HG02852 (cell line): Measurements from ENCODE around the gene CSNK1G2.

Experiments
- ATAC-seq: cut with Tn5 transposase; IDR thresholded peaks from one replicate; pipeline ENCODE4 v1.9.1; 2021; ENCODE audit warnings: mild to moderate bottlenecking, moderate library complexity; ENCODE audit not compliant: unreplicated experiment

Gene CSNK1G2

DNA sequence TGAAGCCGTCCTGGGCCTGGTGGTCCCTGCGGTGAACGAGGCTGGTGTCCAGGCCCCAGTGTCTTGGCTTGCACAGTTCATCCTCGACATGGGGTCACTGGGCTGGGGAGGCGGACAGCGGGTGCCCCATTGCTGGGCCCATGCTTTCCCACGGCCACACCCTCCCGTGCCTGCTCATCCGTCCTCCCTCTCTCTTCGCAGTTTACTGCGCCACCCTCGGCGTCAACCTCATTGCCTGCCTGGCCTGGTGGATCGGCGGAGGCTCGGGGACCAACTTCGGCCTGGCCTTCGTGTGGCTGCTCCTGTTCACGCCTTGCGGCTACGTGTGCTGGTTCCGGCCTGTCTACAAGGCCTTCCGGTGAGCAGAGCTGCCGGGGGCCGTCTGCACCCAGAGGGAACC is 23.0 kb upstream of the CSNK1G2 start:
- no peak for ATAC-seq

DNA sequence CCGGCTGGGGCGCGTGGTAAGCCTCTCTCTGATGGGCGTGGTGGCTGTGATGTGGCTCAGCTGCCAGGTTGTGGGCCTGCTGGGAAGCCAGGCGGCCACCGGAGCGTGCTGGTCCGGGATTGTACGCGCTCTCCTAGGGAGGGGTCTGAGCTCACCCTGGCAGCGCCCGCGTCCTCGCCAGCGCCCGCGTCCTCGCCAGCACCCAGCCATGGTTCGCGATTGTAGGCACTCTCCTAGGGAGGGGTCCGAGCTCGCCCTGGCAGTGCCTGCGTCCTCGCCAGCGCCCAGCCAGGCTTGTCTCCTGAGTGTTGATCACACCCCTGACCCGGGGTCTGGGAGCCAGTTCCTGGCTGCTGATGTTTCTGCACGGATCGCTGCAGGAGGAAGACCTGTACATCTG is 22.0 kb upstream of the CSNK1G2 start:
- no peak for ATAC-seq

DNA sequence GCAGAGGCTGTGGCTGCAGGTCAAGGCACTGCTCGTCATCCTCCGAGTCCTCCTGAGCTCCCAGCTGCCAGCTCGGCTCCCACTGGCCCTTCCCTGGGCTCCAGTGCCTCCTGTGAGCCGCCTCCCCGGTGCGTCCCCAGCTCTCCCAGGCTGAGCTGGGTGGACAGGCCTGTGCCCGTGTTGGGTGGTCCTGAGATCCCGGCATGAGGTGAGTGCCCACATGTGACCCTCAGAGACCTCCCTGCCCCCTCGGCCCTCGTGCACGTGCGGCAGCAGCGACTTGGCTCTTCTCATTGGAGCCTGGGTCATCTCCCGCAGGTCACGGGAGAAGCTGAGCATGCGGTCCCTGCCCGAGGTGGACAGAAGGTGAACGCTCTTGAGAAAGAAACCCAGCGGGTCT is 20.3 kb upstream of the CSNK1G2 start:
- no peak for ATAC-seq

DNA sequence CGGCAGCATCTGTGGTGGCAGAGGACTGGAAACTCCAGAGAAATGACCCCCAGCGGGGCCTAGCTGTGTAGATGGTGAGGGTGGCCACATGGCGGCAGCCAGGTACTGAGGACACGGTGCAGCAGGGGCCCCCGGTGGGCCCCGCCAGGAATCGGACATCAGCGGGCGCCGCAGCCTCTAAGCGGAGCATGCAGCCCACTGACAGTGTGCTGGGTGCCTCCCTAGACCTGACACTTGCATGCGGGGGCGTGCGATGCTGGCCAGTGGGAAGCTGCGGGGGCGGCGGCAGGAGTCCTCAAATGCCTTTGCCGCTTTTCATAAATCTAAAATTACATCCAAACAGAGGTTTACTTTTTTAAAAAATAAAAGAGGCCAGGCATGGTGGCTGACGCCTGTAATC is 19.6 kb upstream of the CSNK1G2 start:
- ATAC-seq: no peak

DNA sequence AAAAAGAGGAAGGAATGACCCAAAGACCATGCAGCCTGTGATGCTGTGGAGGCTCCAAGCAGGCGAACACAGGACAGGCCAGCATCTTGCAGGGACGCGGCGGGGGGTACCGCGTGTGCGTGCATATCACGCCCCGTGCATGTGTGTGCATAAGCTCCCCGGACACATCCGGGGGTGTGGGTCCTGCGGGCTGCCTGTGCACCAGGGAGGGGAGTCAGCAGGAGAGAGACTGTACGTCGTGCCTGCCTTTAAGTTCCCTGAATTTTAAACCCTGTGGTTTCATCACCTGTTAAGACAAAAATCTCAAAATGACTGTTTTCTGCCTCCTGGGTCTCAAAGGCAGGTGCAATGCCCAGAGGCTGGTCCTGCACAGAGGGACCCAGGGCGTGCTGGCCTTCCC is 19.1 kb upstream of the CSNK1G2 start:
- no peak for ATAC-seq

DNA sequence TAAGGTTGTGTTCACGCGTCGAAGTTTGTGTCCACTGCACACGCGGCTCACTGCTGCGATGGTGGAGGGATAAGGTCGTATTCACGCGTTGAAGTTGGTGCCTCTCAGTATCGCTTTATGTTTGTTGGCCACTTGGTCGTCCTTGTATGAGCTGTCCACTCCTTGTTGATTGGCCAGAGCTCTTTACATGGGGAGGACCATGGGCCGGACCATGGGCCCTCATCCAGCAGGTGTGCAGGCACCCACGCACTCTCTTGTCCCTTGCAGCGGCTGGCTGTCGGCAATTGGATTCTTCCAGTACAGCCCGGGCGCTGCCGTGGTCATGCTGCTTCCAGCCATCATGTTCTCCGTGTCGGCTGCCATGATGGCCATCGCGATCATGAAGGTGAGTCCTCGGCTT is 18.2 kb upstream of the CSNK1G2 start:
- ATAC-seq: no peak

DNA sequence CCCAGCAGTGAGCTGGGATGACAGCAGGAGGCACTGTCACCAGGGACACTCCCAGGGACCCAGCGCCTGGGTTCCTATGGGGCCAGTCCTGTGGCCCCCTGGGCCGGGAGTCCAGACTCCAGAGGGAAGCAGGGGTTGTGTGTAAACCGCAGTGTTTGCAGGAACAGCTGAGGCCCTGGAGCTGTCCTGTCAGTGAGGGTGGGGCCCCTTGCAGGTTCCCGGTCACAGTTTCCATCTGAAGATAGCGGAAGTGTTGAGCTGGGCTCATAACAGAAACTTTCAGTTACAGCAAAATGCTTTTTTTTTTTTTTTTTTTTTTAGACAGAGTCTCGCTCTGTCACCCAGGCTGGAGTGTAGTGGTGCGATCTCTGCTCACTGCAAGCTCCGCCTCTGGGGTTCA is 17.7 kb upstream of the CSNK1G2 start:
- ATAC-seq: no peak

DNA sequence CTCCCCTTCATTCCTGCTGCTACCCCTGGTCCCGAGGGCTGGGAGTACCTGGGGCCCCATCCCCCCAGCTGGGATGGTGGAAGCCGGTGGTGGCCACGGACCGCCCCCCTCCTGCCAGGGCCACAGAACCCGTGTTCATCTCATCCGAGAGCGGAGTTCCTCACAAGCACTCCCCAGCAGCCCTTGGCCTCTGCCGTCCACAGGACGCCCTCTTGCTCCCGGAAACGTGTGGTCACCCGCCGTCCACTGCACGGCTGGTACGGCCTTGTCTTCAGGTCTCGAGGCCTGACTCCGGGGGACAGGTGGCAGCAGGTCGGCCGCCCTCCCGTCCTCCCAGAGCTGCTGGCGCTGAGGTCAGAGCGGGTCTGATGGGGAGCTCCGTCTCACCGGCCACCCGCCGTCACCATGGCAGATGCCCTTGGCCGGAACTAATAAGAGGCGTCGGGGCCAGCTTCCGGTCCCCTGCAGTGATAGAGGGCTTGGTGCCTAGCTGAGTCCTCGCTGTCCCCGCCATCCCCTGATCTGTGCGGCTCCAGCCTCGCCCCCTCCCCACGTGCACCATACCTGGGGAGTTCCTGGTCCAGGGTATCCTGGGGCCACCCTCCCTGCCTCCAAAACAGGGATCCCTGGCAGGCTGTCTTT is 16.5 kb upstream of the CSNK1G2 start:
- no peak for ATAC-seq

DNA sequence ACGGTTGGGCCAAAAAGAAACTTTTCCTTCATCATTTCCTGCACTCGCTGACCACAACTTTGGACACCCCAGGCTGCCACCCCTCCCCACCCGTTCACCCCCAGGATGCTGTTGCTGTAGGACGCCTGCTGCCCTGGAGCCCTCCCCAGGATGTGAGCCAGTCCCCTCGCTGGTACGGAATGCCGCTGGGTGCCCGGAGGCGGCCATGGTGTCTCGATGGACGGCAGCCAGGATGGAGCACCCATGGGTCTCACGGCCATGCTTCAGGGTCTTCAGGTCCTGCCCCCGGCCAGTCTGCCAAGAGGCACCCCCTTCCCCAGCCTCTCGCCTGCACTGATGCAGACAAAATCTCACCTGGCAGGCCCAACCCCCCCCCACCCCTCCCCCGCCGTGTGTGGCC is 15.4 kb upstream of the CSNK1G2 start:
- no peak for ATAC-seq

DNA sequence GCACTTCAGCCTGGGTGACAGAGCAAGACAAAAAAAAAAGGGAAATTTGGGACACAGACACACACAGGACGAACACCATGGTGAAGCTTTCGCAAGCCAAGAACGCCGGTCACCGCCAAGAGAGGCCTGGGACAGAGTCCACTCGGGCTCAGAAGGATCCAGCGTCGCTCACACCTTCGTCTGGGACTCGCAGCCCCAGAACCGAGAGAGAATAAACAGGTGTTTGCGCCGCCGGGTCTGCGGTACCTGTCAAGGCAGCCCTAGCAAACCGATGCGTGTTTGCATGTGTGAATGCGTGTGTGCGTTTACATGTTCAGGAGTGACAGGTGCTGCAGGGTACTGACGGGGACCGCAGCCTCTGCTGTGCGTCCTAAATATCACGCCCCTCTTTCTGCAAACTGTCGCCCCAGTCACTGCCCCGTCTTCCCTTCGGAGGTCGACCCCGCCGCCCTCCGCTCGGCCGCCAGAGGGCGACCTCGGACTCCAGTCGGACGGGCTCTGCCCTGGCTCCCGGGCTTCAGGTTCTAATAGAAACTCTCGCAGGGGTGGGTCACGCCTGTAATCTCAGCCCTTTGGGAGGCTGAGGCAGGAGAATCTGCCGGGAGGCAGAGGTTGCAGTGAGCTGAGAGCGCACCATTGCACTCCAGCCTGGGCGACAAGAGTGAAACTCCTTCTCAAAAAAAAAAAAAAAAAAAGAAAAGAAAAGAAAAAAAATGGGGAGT is 11.8 kb upstream of the CSNK1G2 start:
- ATAC-seq: no peak

DNA sequence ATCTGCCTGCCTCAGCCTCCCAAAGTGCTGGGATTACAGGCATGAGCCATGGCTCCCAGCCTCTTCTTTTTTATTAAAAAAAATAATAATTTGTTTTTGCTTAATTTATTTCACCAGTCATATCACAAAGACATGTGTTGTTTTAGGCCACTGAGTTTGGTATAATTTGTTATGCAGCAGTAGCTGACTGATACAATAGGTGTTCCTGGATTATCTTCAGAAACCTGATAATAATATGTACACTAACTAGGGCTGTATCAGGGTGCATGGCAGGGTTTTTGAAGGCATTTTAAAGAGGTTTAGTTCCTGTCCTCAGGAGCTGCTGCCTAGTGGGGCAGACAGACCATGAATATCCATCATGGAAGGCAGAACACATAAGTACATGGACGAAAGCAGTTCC is 9.5 kb upstream of the CSNK1G2 start:
- ATAC-seq: no peak

DNA sequence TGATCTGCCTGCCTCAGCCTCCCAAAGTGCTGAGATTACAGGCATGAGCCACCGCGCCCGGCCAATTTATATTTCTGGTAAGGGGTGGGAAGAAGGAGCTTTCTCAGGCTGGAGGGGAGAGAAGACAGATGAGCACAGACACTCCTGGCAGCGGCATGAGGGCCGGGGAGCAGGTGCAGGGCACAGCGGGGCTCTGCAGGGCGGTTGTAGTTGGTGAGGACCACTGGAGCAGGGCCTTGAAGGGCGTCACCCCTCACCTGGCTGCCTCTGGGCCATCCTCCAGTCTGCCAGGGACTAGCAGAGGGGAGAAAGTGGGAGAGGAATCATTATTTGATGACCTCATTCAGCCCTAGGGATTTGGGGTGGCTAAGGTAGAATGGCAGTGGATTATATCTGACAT is 8.6 kb upstream of the CSNK1G2 start:
- ATAC-seq: no peak

DNA sequence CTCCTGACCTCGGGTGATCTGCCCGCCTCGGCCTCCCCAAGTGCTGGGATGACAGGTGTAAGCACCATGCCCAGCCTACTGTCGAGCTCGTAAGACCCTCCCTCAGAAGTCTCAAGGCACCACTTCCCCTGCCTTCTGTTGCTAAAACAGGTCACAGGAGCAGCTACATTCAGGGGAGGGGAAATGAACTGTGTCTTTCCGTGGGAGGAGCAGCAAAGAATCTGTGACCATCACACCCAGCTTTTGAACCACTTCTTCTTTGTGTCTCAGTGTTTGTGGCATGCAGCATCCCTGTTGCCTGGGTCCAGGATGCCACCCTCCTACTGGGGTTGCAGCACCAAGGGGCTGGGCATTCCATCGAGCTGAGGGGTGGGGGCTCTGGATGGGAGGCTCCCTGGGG is 7.7 kb upstream of the CSNK1G2 start:
- no peak for ATAC-seq

DNA sequence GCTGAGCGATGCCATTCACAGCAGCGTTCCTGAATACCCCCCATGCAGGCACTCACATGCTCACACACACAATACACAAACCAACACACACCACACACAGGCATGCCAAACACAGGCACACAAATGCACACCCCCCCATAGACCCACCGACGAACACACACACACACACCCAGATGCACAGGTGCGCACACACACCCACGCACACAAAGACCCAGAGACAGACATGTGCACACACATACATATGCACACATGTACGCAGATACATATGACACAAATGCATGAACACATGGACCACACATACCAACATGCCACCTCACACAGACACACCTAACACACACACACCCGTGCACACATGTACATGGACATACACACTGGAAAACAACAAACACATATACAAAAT is 7.0 kb upstream of the CSNK1G2 start:
- no peak for ATAC-seq

DNA sequence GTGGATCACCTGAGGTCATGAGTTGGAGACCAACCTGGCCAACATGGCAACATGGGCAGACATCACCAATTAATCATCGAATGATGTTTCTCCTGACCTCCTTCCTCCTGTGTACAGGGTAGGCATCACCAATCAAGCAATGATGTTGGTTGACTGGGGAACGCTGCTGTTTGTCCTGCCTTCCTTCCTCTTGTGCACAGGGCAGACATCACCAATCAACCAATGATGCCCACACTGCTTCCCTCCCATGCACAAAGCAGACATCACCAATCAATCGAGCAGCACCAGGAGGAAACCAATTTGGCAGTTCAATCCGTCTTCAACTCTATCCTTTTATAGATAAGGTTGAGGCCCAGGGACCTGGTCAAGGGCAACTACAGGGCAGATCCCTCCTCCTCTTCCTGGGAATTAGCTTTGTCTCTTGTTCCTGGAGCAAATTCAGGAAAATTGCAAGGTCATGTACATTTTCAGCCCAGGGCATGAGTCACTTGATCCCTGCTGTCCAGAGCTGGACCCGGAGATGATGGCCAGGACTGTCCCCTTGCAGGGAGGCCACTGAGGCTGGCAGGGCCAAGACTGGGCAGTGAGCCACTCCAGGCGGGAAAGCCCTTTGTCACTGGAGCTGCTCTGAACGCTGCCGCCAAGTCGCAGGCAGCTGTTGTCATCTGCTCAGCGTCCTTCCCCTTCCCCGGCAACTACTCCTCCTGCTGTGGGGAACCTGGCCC is 5.3 kb upstream of the CSNK1G2 start:
- no peak for ATAC-seq

DNA sequence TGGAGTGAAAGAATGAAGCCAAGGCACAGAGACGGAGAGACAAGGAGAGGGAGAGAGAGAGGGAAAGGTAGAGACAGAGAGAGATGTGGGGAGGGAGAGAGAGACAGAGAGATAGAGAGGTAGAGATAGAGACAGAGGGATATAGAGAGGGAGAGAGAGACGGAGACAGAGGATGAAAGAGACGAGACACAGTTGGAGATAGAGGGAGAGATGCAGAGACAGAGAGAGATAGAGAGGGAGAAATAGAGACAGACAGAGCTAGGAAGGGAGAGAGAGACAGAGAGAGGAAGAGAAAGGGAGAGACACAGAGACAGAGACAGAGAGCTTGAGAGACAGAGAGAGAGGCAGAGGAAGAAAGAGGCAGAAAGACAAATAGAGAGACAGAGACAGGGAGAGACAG is 4.5 kb upstream of the CSNK1G2 start:
- no peak for ATAC-seq

DNA sequence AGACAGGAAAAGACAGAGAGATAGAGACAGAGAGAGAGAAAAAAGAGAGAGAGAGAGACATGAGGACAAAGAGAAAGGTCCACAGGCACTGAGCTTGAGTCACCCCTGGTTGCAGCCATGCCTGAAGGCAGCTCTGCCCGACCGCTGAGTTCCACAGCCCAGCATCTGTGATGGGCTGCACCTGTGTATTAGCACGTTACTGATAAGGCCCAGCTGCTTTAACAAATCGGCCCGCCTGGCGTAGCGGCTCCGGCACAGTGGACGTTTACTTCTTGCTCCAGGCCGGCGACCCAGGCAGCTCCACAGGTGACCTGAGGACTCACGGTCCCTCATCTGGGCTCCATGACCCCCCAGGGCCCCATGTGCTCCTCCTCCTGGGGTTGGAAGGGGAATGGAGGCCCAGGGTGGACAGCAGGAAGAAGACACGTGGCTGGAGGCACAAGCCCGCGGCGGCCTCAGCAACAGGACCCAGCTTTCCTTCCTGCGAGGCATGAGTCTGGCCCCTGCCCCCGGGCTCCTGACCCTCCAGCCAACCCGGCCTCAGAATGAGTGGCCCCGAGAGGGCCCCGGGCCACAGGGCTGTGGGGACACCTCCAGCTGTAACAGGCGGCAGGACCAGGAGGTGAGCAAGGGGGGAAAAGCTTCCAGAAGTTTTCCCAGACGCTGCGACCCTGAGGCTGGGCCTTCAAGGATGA is 3.9 kb upstream of the CSNK1G2 start:
- ATAC-seq: no peak

DNA sequence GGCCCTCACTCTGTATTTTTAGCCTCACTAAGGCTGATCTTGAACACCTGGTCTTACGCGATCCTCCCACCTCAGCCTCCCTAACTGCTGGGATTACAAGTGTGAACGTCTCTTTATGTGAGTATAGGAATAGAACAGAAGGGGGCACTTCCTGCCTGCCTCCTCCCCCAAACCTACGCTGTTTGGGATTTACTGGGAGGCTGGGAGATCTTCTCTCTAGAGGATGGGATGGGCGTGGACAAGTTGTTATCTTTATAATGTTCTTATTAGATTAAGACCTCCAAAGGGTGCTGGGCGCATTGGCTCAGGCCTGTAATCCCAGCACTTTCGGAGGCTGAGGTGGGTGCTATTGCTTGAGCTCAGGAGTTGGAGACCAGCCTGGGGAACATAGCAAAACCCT is 2.9 kb upstream of the CSNK1G2 start:
- no peak for ATAC-seq

DNA sequence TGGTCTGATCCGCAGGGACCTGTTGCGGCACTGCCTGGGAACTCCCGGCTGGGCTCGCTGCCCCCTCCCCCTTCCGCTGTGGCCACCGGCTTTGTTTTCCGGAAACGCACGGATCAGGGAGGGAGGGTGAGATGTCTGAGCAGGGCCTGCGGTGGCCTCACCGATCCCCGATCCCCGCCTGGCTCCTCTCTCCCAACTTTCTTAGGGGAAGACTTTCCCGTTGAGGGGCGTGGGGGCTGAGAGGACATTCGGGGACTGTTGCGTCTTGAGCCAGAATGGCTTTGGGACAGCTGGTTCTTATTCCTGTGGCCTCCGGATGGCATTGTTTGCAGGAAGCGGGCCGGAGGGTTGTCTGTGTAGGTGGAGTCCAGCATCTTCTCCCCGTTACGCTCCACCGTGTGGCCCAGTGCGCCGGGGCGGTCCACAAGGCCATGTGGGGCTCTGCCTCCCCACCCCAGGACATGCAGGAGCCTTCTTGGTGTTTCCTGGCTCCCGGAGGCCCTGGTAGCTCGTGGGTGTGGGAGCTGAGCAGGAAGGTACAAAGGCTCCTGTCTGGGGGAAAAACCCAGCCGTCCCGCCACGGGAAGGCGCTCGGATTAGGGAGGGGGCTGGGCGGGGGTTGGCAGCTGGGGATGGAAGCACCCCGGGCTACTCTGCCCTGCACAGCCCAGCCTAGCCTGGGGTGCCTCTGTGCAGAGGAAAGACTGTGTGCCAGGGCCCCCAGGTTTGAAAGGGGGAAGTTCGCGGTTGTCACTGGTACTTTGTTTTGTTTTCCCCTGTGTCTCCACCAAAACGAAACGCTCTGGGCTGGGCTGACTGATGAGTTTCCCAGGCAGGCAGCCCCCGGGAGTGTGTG is 1.3 kb downstream of the CSNK1G2 start:
- no peak for ATAC-seq

DNA sequence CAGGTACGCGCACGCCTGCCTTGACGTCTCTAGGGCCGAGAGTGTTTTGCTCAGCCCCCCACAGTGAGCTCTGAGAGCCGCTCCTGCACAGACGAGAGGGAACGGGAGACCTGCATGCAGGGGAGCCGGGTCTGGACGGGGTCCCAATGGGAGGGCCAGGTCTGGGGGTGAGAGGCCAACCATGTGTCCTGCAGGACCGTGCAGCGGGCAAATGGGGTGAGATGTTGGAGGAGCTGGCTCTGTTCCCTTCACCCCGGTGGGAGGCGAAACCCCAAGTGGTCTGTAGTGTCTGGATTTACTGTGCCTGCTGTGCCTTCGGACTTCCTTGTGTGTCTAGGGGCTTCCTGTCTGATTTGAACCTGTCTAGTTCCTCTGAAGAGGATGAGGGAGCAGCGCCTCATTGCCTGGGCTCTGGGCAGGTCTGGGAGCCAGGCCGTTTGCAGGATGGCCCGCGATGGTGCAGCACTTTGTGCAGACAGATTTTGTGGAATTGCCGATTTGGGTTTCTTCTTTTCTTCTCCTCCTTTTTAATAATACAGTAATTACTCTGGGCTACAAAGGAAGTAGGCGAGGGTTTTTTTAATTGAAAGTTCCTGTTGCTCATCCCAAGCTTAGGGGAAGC is 2.1 kb downstream of the CSNK1G2 start:
- no peak for ATAC-seq
